Stromal cell of bone marrow (primary cell): ENCODE data around the gene CYREN.

Experiments used
- DNase-seq: peaks from one replicate; pipeline ENCODE4 v3.0.0-alpha.2; 2012; ENCODE audit warnings: low read depth

CYREN gene

DNA sequence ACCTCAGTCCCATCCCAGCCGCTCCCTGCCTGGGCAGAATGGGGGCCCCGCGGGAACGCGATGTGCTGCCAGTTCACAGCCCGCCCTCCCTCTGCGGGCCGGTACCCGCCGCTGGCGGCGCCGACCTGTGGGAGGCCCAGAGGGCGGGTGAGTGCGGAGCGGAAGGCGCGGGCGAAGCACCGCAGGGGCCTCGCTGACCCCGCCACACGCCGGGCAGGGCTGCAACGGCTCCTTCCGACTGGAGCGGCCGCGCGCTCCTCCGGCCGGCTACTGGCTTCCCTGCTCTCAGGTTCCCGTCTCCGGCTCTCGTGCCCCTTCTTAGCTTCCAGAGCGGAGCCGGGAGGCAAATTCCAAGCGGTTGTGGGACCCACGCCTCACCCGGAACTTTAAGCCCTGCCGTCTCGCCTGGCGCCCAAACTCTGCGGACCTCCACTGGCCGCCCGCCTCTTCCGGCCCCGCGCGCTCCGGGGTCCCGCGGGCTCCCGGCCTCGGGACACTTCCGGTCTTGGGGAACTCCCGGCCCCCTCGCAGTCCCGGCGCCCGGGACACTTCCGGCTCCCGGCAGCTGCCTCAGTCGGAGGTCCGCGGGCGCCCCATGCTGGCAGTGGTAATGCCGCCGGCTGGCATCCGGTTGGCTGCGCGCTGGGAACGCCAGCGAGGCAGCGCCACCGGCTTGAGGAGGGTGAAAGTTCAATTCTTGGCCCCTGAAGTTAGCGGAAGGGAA, at the start of gene CYREN:
CYREN (minus strand) TSS at position 434 of the 724 bp plus-strand sequence. CDS start 1,785 bp downstream, outside the sequence.
- peak; percentile 87 for DNase-seq

GRCh38 chr7:135217645-135218509, 47.4 kb upstream of the CYREN start:
- DNase-seq, result no peak

GRCh38 chr7:135215698-135216097, 45.2 kb upstream of the CYREN start:
- no peak for DNase-seq

DNA sequence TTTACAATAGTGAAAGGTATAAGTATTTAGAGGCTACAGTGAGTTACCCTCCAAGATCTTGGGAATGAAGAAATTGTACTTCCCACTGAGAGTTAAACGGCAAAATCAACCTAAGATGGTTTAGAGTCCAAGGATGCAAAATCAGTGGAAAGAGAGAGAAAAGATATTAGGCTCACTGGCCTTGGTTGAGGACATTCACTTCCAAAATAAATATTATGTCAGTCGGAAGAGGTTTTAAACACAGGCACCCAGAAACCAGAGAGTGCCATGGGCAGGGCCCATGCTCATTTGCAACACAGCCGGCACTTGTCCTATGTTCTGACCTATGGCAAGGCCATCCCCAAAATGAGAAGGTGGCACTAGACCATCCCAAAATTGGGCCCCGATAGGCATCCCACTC, 44.7 kb upstream of the CYREN start:
- DNase-seq, result no peak

GRCh38 chr7:135213831-135214230, 43.3 kb upstream of the CYREN start:
- no peak for DNase-seq

- DNase-seq, result peak; percentile 65
Measured at GRCh38 chr7:135211946-135212685, 41.6 kb upstream of the CYREN start.

DNA sequence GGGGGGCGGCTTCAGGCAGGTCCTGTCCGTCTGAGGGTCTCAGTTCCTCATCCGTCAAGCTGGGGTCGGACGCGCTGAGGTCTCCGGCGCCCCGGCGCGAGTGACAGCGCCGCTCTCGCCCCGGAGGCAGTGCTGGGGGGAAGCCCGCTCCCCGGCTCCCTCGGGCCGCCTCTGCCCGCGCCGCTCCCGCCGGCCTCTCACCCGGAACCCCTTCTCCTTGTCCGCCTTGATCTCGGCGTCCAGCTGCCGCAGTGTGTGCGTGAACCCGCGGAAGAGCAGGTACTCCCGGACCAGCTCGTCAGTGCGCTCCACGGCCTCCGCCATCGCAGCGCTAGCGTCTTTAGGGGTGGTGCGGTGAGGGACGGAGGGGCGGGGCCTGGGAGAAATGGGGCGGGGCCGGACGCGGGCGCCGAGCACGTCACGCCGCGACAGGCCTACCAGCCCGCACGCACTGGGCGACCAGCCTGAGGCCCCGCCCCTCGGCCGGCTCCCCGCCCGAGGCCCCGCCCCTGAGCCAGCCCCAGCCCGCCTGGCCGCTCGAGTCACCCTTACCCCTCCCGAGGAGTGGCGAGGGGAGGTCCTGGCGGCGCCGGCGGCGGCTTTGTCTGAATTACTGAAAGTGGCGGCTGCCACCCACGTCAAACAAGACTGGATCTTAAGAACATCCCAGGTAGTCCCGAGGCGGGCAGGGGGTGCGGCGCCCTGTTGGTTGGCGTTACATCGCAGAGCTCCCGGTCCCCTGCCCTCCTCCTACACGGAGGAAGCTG, 40.9 kb upstream of the CYREN start, which contains the start of gene WDR91:
WDR91 (minus strand) TSS at position 348 of the 767 bp plus-strand sequence; CDS start at position 324, 24 bp downstream.
- peak; percentile 83 for DNase-seq

DNA sequence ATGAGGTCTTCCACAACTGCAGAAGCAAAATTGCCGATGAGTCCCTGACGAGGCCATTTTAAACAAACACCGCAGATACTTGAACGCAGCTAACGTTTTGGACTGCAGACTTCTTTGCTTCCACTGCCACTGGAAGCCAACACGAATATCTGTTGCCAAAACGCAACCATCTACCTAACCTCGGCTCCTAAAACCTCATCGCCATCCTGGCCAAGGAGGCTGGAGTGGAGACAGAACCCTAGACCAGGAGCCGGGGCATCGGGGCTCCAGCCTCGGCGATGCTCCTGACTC, 40.3 kb upstream of the CYREN start:
- DNase-seq, result no peak

GRCh38 chr7:135209225-135209834, 38.8 kb upstream of the CYREN start:
- no peak for DNase-seq

DNA sequence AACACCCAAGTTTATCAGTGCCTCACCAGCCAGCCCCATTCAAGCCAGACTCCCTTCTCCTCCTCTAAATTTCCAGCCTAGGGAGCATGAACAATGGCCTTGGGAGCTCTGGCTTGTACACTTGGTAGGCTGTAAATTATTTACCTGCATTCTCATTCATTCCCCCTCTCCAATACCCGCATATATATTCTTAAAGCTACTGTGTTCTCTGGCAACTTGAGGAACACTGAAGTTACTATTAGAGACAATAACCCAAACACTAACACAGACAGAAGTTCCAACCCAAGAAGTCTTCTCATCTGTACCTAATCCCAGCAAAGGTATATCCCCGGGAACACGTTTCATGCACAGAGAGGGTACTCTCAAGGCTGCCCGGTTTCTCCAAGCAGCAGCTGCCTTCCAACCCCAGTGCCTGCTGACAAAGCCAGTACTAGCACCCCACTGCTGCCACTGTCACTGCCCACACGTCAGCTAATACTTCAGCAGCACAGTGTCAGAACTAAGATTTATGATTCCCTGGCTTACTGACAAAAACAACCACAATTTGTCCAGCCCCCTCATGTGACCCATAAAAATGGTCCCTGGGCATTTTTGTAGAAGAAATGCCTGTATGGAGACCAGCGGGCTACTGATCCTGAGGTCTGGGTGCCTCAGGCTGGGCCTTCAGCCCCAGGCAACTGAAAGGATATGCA, 37.7 kb upstream of the CYREN start:
- no peak for DNase-seq

DNA sequence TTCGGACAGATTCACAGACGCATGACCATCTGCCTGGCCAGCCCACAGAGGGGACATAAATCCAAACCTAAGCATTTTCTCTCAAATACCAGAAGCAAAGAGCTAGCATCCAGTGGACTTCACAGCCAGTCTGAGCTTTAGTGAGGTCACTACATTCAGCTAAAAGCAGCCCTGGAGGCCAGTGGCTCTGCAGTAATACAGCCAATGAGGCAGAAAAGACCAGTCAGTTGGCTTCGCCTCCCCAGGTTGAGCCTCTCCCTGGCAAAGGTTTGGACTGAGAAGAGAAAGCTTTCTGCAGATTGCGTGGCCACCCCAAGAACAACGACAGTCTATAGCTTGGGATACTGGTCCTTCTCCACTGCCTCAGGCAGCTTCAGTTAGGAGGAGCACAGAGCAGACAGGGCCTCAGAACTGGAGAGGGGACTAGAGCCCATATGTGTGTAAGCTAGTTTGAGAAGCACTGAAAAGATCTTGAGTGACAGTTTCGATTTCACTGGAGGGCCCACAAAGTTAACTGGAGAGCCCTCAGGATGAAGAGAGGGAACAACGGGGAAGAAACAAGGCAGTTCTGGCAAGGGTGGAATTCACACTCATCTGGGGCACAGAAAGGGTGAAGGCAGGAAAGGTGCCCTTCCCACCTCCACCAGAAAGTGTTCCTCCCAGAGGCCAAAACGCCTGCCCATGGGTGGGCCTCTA, 37.0 kb upstream of the CYREN start:
- no peak for DNase-seq

DNA sequence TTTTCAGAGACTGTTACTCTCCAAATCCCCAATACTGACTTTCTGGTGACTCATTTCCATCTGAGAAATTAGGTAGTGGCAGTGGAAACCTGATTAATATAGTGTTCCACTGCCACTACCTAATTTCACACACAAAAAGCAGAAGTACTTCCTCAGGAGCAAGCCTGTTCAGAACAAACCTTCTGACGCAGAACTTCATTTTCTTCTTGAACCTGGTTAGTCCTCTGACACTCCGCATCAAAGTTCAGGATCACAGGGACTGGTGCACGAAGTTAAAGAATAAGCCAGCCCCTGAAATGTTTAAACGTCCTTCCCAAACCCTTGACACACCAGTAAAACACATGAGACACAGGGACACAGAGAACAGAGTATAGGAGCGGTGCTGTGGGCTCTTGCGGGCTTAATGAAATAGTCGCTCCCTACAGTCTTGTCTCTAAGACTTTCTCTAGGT, 36.5 kb upstream of the CYREN start:
- no peak for DNase-seq

- no peak for DNase-seq
Measured at GRCh38 chr7:135205850-135206249, 35.3 kb upstream of the CYREN start.

DNA sequence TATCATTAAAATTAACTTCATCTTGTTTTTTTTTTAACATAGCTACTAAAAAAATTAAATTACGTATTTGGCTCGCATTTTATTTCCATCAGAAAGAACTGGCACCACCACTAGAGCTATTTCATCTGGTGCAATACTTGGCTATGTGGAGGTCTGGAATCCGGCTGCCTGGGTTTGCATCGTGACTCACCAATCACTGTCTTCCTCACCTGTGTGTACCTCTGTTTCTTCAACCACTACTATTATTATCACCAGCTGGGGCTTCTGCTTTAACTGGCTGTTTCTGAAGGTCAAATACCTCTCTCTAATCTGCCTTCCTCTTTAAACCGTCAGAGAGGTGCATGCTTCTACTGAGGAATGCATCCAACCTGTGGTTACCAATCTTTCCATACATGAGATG, 34.4 kb upstream of the CYREN start:
- no peak for DNase-seq

DNA sequence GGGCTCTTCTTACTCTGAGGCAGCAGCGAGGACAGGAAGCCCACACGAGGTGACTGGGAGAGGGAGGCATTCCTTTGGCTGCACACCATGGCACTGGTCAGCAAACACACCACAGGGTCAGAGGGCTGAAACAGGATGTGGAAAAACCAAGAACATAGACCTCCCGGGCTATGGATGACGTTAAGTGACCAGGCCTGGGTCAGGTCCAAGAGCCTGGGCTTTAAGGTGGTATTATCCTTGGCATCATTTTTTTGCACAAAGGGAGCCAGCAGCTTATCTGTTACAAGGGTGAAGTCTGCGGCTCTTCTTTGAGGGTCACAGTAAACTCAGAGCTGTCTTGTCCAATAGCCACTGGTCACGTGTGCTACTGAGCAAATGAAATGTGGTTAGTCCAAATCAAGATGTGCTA, 33.8 kb upstream of the CYREN start:
- peak; percentile 30 for DNase-seq

DNA sequence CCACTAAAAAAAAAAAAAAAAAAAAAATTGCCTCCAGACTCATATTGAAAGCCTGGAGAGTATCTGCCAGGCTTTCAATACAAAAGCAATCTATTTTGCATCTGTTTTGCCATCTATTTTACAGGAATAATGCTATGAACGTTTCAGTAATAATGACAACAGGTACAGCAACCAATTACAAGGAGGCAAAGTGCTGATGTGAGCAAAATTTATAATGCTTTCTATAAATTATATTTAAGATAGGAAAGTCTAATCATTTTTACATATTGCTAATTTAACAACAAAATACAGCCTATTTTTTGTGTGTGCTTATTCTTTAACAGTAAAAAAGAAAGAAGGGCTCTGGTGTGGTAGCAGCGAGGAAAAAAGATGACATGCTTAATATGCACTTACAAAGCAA, 30.8 kb upstream of the CYREN start:
- DNase-seq, result no peak

DNA sequence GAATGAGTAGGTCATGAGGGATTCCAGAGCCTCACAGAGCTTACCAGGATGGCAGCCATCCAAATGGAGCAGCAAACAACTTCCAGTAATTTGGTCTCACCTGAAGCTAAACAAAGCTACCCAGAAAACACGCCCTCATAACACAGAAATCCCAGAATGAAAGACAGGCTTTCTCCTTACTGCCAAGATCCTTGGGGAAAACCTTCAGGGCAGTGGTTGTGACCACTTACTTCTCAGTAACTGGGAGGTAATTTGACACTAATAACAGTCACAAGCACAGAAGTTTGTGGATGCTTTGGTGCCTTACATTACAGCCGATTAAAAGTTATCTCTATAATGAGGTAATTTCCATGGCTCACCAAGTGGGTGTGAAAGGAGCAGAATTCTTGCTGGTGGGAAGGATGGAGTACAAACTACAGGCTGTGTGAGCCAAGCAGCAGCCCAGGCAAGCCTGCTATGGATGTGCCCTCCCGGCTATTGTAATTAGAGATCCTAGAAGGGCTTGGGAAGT, 30.4 kb upstream of the CYREN start:
- no peak for DNase-seq

DNA sequence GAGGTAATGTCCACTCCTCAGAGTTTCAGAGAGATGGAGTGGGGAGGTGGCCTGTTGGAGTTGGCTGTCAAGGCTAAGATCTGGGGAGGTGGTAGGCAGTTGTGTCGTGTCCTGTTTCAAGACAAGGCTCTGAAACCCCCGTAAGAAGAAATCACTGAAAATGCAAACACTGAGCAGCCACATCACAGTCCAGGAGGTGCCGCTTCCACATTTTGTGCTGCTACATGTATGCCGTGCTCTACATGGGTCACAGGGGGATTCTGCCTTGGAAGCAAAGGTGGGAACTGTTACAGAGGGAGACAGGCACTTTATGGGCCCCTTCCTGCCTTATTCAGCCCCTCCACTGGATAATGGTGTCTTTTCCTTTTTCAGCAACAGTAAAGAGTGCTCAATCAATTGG, 28.9 kb upstream of the CYREN start:
- no peak for DNase-seq

GRCh38 chr7:135197906-135198655, 27.6 kb upstream of the CYREN start:
- DNase-seq, result no peak
